Measurements from ENCODE around the gene NLGN4X.

The NLGN4X gene

GRCh38 chrX:5976332-5976731, 252.3 kb downstream of the NLGN4X start:
- no peaks in the 10 kb centered on the region for H3K36me3 ChIP-seq (ENCODE audit: control insufficient read depth, insufficient read depth, low read length)
- H3K4me3 ChIP-seq (ENCODE audit: insufficient read depth, low read depth, low read length) = no peak overlapping the region
- no peak overlapping the region for H3K27ac ChIP-seq (ENCODE audit: insufficient read depth, low read depth, low read length, poor library complexity, severe bottlenecking)
- H3K9me3 ChIP-seq (ENCODE audit: control insufficient read depth, low read length) = no peaks in the 10 kb centered on the region
- H3K27me3 ChIP-seq (ENCODE audit: control insufficient read depth, insufficient read depth, low read length, poor library complexity, severe bottlenecking) = no peaks in the 10 kb centered on the region
- no peaks in the 10 kb centered on the region for H3K4me1 ChIP-seq (ENCODE audit: control insufficient read depth, insufficient read depth, low read length)
- WGBS, 2 experiments = 87 to 100% methylated on average over 3 to 4 of the region's 4 CpGs

- Histone ChIP-seq H3K9me3 (ENCODE audit: control insufficient read depth, low read length) (no peaks in the 10 kb centered on the region), H3K27ac (ENCODE audit: insufficient read depth, low read depth, low read length, poor library complexity, severe bottlenecking) (no peak overlapping the region)
Measured at GRCh38 chrX:5971300-5971699, 257.4 kb downstream of the NLGN4X start.

DNA sequence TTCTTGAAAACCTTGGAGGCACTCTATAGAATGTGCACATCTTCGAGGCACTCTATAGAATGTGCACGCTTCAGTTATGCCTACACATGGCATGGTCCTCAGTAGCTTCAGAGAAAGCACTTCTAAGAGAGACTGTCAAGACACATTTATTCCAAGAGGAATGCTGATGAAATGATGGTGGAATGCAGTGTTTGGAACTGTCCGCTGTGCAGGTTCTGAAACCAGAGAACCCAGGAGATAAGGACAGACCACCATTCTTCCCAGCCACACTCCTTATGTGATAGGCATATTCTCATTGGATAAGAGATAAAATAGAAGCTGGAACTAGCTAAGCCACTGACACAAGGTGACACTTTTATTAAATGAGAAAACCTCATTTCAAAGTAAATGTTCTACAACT, 263.3 kb downstream of the NLGN4X start:
- H3K4me3 ChIP-seq (ENCODE audit: insufficient read depth, low read depth, low read length) = no peak overlapping the region
- 94 to 100% methylated on average over 2 to 3 of the region's 3 CpGs for WGBS, 2 experiments
- H3K27ac ChIP-seq (ENCODE audit: insufficient read depth, low read depth, low read length, poor library complexity, severe bottlenecking) = no peak overlapping the region
- H3K9me3 ChIP-seq (ENCODE audit: control insufficient read depth, low read length) = no peaks in the 10 kb centered on the region
- H3K27me3 ChIP-seq (ENCODE audit: control insufficient read depth, insufficient read depth, low read length, poor library complexity, severe bottlenecking) = no peaks in the 10 kb centered on the region
- no peaks in the 10 kb centered on the region for H3K4me1 ChIP-seq (ENCODE audit: control insufficient read depth, insufficient read depth, low read length)
- no peaks in the 10 kb centered on the region for H3K36me3 ChIP-seq (ENCODE audit: control insufficient read depth, insufficient read depth, low read length)

More at GRCh38 chrX:5971300-5971699, 257.4 kb downstream of the NLGN4X start:
- no peak overlapping the region for H3K4me3 ChIP-seq (ENCODE audit: insufficient read depth, low read depth, low read length)
- no peaks in the 10 kb centered on the region for H3K4me1 ChIP-seq (ENCODE audit: control insufficient read depth, insufficient read depth, low read length)
- H3K36me3 ChIP-seq (ENCODE audit: control insufficient read depth, insufficient read depth, low read length) = no peaks in the 10 kb centered on the region
- no peaks in the 10 kb centered on the region for H3K27me3 ChIP-seq (ENCODE audit: control insufficient read depth, insufficient read depth, low read length, poor library complexity, severe bottlenecking)

DNA sequence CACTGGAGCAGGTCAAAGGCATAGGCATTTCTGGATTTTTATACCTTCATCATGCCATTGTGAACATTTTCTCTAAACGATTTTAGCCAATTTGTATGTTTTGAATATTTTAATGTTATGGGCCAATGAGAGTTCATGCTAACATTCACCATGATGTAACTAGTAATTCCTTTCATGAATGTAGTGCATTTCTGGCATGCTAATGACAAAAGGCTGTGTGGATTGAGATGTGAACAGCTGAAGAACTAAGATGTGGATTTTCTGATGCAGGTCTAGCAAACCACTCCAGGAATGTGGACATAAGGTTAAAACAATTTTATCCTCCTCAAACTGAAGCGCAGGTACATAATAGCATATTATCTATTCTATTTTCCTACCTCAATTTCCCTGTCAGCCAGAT, 269.4 kb downstream of the NLGN4X start:
- no peaks in the 10 kb centered on the region for H3K36me3 ChIP-seq (ENCODE audit: control insufficient read depth, insufficient read depth, low read length)
- H3K4me3 ChIP-seq (ENCODE audit: insufficient read depth, low read depth, low read length) = no peak overlapping the region
- H3K27me3 ChIP-seq (ENCODE audit: control insufficient read depth, insufficient read depth, low read length, poor library complexity, severe bottlenecking) = no peaks in the 10 kb centered on the region
- 91 to 100% methylated on average over 1 to 2 of the region's 2 CpGs for WGBS, 2 experiments
- H3K4me1 ChIP-seq (ENCODE audit: control insufficient read depth, insufficient read depth, low read length) = no peaks in the 10 kb centered on the region
- H3K27ac ChIP-seq (ENCODE audit: insufficient read depth, low read depth, low read length, poor library complexity, severe bottlenecking) = no peak overlapping the region
- H3K9me3 ChIP-seq (ENCODE audit: control insufficient read depth, low read length) = no peaks in the 10 kb centered on the region

DNA sequence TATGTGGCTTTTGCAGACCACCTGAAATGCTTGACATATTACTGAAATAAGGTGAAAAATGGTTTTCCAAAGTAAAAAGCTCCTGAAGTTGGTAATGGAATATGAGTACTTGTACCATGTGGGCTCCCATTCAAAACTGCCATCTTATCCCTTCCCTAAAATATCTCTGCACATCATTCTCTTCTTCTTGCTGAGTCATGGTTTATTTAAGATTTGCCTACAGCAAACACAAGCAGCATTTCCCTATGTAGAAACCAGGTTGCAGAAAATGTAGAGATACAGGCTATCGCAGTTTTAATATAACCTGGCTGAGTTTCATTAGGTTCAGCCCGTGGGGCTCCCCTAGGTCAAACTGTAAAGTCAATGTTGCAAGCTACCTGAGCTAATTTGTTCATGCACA, 270.1 kb downstream of the NLGN4X start:
- Histone ChIP-seq H3K27me3 (ENCODE audit: control insufficient read depth, insufficient read depth, low read length, poor library complexity, severe bottlenecking) (no peaks in the 10 kb centered on the region), H3K36me3 (ENCODE audit: control insufficient read depth, insufficient read depth, low read length) (no peaks in the 10 kb centered on the region), H3K4me3 (ENCODE audit: insufficient read depth, low read depth, low read length) (no peak overlapping the region), H3K4me1 (ENCODE audit: control insufficient read depth, insufficient read depth, low read length) (no peaks in the 10 kb centered on the region), H3K27ac (ENCODE audit: insufficient read depth, low read depth, low read length, poor library complexity, severe bottlenecking) (no peak overlapping the region), H3K9me3 (ENCODE audit: control insufficient read depth, low read length) (no peaks in the 10 kb centered on the region)
- WGBS, 2 experiments = 83 to 93% methylated on average over 2 of the region's 2 CpGs

- Histone ChIP-seq H3K4me1 (ENCODE audit: control insufficient read depth, insufficient read depth, low read length) (no peaks in the 10 kb centered on the region), H3K36me3 (ENCODE audit: control insufficient read depth, insufficient read depth, low read length) (no peaks in the 10 kb centered on the region), H3K4me3 (ENCODE audit: insufficient read depth, low read depth, low read length) (no peak overlapping the region), H3K9me3 (ENCODE audit: control insufficient read depth, low read length) (no peaks in the 10 kb centered on the region), H3K27me3 (ENCODE audit: control insufficient read depth, insufficient read depth, low read length, poor library complexity, severe bottlenecking) (no peaks in the 10 kb centered on the region), H3K27ac (ENCODE audit: insufficient read depth, low read depth, low read length, poor library complexity, severe bottlenecking) (no peak overlapping the region)
- 84 to 100% methylated on average over 3 of the region's 3 CpGs for WGBS, 2 experiments
Measured at GRCh38 chrX:5957506-5957905, 271.2 kb downstream of the NLGN4X start.

GRCh38 chrX:5936438-5936837, 292.2 kb downstream of the NLGN4X start:
- Histone ChIP-seq H3K27me3 (ENCODE audit: control insufficient read depth, insufficient read depth, low read length, poor library complexity, severe bottlenecking) (no peaks in the 10 kb centered on the region), H3K36me3 (ENCODE audit: control insufficient read depth, insufficient read depth, low read length) (no peaks in the 10 kb centered on the region), H3K27ac (ENCODE audit: insufficient read depth, low read depth, low read length, poor library complexity, severe bottlenecking) (no peak overlapping the region), H3K9me3 (ENCODE audit: control insufficient read depth, low read length) (no peaks in the 10 kb centered on the region), H3K4me3 (ENCODE audit: insufficient read depth, low read depth, low read length) (no peak overlapping the region), H3K4me1 (ENCODE audit: control insufficient read depth, insufficient read depth, low read length) (no peaks in the 10 kb centered on the region)
- 94% methylated on average over 6 of the region's 6 CpGs for WGBS, 2 experiments

- Histone ChIP-seq H3K4me3 (ENCODE audit: insufficient read depth, low read depth, low read length) (no peak overlapping the region), H3K27ac (ENCODE audit: insufficient read depth, low read depth, low read length, poor library complexity, severe bottlenecking) (no peak overlapping the region)
- WGBS, 2 experiments = 100% methylated on average over 2 of the region's 2 CpGs; no CpG with 5 or more reads in 1 of the 2 experiments
Measured at GRCh38 chrX:5928224-5928623, 300.4 kb downstream of the NLGN4X start.

DNA sequence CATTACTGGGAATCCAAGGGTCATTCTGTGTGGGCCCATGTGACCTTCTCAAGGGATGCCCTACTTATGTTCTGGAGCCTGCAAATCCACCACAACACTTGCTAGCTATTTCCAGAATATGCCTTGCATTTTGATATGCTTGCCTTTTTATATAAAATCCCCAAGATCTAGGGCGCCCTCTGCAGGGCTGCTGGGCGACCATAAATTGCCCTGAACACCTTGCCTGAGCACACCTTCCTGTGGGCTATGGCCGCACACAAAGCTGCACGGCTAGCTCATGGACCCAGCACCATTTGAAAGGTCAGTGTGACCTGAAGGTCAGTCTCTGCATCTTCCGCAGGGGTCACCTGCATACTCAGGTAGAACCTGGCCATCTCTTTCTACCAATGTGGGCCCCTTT, 311.7 kb downstream of the NLGN4X start:
- no peaks in the 10 kb centered on the region for H3K9me3 ChIP-seq (ENCODE audit: control insufficient read depth, low read length)
- no peaks in the 10 kb centered on the region for H3K27me3 ChIP-seq (ENCODE audit: control insufficient read depth, insufficient read depth, low read length, poor library complexity, severe bottlenecking)
- WGBS, 2 experiments = 93 to 95% methylated on average over 5 of the region's 5 CpGs

More at GRCh38 chrX:5928224-5928623, 300.4 kb downstream of the NLGN4X start:
- no peaks in the 10 kb centered on the region for H3K9me3 ChIP-seq (ENCODE audit: control insufficient read depth, low read length)
- no peaks in the 10 kb centered on the region for H3K27me3 ChIP-seq (ENCODE audit: control insufficient read depth, insufficient read depth, low read length, poor library complexity, severe bottlenecking)
- no peaks in the 10 kb centered on the region for H3K4me1 ChIP-seq (ENCODE audit: control insufficient read depth, insufficient read depth, low read length)
- H3K36me3 ChIP-seq (ENCODE audit: control insufficient read depth, insufficient read depth, low read length) = no peaks in the 10 kb centered on the region

DNA sequence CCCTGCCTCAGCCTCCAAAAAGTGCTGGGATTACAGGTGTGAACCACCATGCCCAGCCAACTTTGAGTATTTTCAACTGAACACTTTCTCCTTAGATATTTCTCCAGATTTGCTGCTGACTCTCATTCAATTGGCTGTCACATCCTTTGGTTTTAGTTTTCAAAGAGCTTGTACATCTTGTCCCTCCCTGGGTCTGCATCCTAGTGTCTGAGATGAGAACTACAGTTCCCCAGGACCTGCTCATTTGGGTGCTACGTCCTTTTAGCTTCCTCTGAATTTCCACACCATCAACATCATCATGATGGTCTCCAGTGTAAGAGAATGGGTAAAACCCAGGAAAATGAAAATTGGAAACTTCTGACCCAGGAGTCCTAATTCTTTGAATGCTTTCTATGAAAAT, 312.9 kb downstream of the NLGN4X start:
- no peak overlapping the region for H3K27ac ChIP-seq (ENCODE audit: insufficient read depth, low read depth, low read length, poor library complexity, severe bottlenecking)
- WGBS, 2 experiments = 100% methylated on average over 1 of the region's 1 CpG; no CpG with 5 or more reads in 1 of the 2 experiments
- H3K27me3 ChIP-seq (ENCODE audit: control insufficient read depth, insufficient read depth, low read length, poor library complexity, severe bottlenecking) = no peaks in the 10 kb centered on the region
- no peaks in the 10 kb centered on the region for H3K4me1 ChIP-seq (ENCODE audit: control insufficient read depth, insufficient read depth, low read length)
- no peaks in the 10 kb centered on the region for H3K9me3 ChIP-seq (ENCODE audit: control insufficient read depth, low read length)
- H3K4me3 ChIP-seq (ENCODE audit: insufficient read depth, low read depth, low read length) = no peak overlapping the region
- H3K36me3 ChIP-seq (ENCODE audit: control insufficient read depth, insufficient read depth, low read length) = no peaks in the 10 kb centered on the region

More for the DNA sequence above, 311.7 kb downstream of the NLGN4X start:
- H3K36me3 ChIP-seq (ENCODE audit: control insufficient read depth, insufficient read depth, low read length) = no peaks in the 10 kb centered on the region
- no peak overlapping the region for H3K4me3 ChIP-seq (ENCODE audit: insufficient read depth, low read depth, low read length)
- H3K4me1 ChIP-seq (ENCODE audit: control insufficient read depth, insufficient read depth, low read length) = no peaks in the 10 kb centered on the region
- no peak overlapping the region for H3K27ac ChIP-seq (ENCODE audit: insufficient read depth, low read depth, low read length, poor library complexity, severe bottlenecking)

DNA sequence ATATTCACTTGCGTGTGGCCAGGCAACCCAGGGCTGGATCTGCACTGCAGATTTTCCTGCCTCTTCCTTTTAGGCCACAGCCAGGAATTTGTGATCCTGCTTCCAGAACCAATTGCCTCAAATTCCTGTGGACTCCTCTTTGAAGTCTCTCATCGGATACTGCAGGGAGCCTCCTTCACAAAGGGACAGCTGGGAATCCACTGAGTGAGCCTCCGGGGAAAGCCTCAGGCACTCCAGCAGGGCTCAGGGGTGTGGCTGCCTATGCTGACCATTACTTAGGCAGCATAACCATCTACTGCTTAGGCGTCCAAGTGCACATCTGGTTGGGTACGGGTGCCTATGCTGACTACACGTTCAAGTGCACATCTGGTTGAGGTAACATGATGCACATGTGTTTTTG, 321.5 kb downstream of the NLGN4X start:
- Histone ChIP-seq H3K4me1 (ENCODE audit: control insufficient read depth, insufficient read depth, low read length) (no peaks in the 10 kb centered on the region), H3K9me3 (ENCODE audit: control insufficient read depth, low read length) (no peaks in the 10 kb centered on the region), H3K36me3 (ENCODE audit: control insufficient read depth, insufficient read depth, low read length) (no peaks in the 10 kb centered on the region), H3K27me3 (ENCODE audit: control insufficient read depth, insufficient read depth, low read length, poor library complexity, severe bottlenecking) (no peaks in the 10 kb centered on the region), H3K27ac (ENCODE audit: insufficient read depth, low read depth, low read length, poor library complexity, severe bottlenecking) (no peak overlapping the region), H3K4me3 (ENCODE audit: insufficient read depth, low read depth, low read length) (no peak overlapping the region)
- WGBS, 2 experiments = 49 to 62% methylated on average over 6 of the region's 6 CpGs

Measured in ectodermal cell (in vitro differentiated cells).